Thyroid gland (tissue), 4 donors: ENCODE data around the gene HRAS.

Source experiments
- POLR2A ChIP-seq, 2 donors: fragments of 450-650 bp; IDR thresholded peaks; one replicate each; pipeline ENCODE4 v1.6.1; 2017; ENCODE audit warnings: antibody characterized with exemption in 2 of 2, mild to moderate bottlenecking in 2 of 2, moderate library complexity in 1 of 2
- TF ChIP-seq, protein P1 (sequence below), 6 experiments: fragments of 200-600 bp in 3 of 6; fragments of 450-650 bp in 3 of 6; sonication (generic) in 3 of 6; IDR thresholded peaks; one replicate each; pipeline ENCODE4 v1.5.1; 2016 to 2019; ENCODE audit warnings: antibody characterized with exemption in 6 of 6, mild to moderate bottlenecking in 2 of 6, inconsistent platforms in 1 of 6, moderate library complexity in 1 of 6

- TF ChIP-seq, protein P1, sequence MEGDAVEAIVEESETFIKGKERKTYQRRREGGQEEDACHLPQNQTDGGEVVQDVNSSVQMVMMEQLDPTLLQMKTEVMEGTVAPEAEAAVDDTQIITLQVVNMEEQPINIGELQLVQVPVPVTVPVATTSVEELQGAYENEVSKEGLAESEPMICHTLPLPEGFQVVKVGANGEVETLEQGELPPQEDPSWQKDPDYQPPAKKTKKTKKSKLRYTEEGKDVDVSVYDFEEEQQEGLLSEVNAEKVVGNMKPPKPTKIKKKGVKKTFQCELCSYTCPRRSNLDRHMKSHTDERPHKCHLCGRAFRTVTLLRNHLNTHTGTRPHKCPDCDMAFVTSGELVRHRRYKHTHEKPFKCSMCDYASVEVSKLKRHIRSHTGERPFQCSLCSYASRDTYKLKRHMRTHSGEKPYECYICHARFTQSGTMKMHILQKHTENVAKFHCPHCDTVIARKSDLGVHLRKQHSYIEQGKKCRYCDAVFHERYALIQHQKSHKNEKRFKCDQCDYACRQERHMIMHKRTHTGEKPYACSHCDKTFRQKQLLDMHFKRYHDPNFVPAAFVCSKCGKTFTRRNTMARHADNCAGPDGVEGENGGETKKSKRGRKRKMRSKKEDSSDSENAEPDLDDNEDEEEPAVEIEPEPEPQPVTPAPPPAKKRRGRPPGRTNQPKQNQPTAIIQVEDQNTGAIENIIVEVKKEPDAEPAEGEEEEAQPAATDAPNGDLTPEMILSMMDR (IDR thresholded peaks at IDR 0.05): no peak
- TF ChIP-seq POLR2A (IDR thresholded peaks at IDR 0.05): no peak
These were observed 2.3 kb downstream of the HRAS start for GRCh38 chr11:532986-533585.
